GM23248 (cell line): Measurements from ENCODE around the gene POLA1. TPM values are rescaled to one million over a fixed set of nuclear protein-coding genes. Genes with fewer than 3 reads are reported as not detected.
"Not testable (repeated sequence)": the region's sequence is repeated elsewhere in the genome, so short reads cannot be mapped to it uniquely, and the experiment has no call there.

Experiments used
- DNase-seq: peaks from one replicate; pipeline ENCODE4 v3.0.0-alpha.2; 2015
- H2AFZ ChIP-seq: fragments of 200-600 bp; sonication (generic); 2 replicates; pipeline ENCODE4 v1.6.1; 2016; ENCODE audit warnings: antibody characterized with exemption
- H3F3A ChIP-seq: fragments of 200-600 bp; sonication (generic); 2 replicates; pipeline ENCODE4 v1.6.1; 2016; ENCODE audit warnings: mild to moderate bottlenecking, antibody characterized with exemption, mixed run types; ENCODE audit not compliant: insufficient read depth
- H3K27ac ChIP-seq: fragments of 200-600 bp; sonication (generic); 2 replicates; pipeline ENCODE4 v1.5.1; 2016; ENCODE audit warnings: mild to moderate bottlenecking
- H3K27me3 ChIP-seq: fragments of 200-600 bp; sonication (generic); replicated peaks from 2 replicates; pipeline ENCODE4 v1.6.1; 2016; ENCODE audit warnings: mild to moderate bottlenecking; ENCODE audit not compliant: insufficient read depth
- H3K36me3 ChIP-seq: fragments of 200-600 bp; sonication (generic); 2 replicates; pipeline ENCODE4 v1.6.1; 2016; ENCODE audit warnings: low read depth, mild to moderate bottlenecking
- H3K4me1 ChIP-seq: fragments of 200-600 bp; sonication (generic); 2 replicates; pipeline ENCODE4 v1.6.1; 2016; ENCODE audit warnings: mild to moderate bottlenecking; ENCODE audit not compliant: insufficient read depth
- H3K4me2 ChIP-seq: fragments of 200-600 bp; sonication (generic); one replicate; pipeline ENCODE4 v1.6.1; 2016; ENCODE audit warnings: mild to moderate bottlenecking; ENCODE audit not compliant: unreplicated experiment
- H3K4me3 ChIP-seq: fragments of 200-600 bp; sonication (generic); 2 replicates; pipeline ENCODE4 v1.5.1; 2016; ENCODE audit warnings: mild to moderate bottlenecking
- H3K79me2 ChIP-seq: fragments of 200-600 bp; sonication (generic); 2 replicates; pipeline ENCODE4 v1.6.1; 2016; ENCODE audit warnings: mild to moderate bottlenecking; ENCODE audit not compliant: insufficient read depth
- H3K9ac ChIP-seq: fragments of 200-600 bp; sonication (generic); 2 replicates; pipeline ENCODE4 v1.6.1; 2016; ENCODE audit warnings: mild to moderate bottlenecking
- H3K9me2 ChIP-seq: fragments of 200-600 bp; sonication (generic); 2 replicates; pipeline ENCODE4 v1.6.1; 2016; ENCODE audit warnings: mixed run types, mild to moderate bottlenecking, moderate library complexity; ENCODE audit not compliant: insufficient read depth
- H3K9me3 ChIP-seq: fragments of 200-600 bp; sonication (generic); one replicate; pipeline ENCODE4 v1.6.1; 2017; ENCODE audit warnings: low read depth
- H4K20me1 ChIP-seq: fragments of 200-600 bp; sonication (generic); 2 replicates; pipeline ENCODE4 v1.6.0; 2016; ENCODE audit not compliant: insufficient read depth
- EZH2 ChIP-seq: fragments of 200-600 bp; sonication (generic); IDR thresholded peaks from 2 replicates; pipeline ENCODE4 v1.6.1; 2018; ENCODE audit warnings: antibody characterized with exemption, mild to moderate bottlenecking; ENCODE audit not compliant: insufficient read depth, poor library complexity, severe bottlenecking
- EZH2phosphoT487 ChIP-seq: fragments of 200-600 bp; sonication (generic); IDR thresholded peaks from 2 replicates; pipeline ENCODE4 v1.6.1; 2018; ENCODE audit warnings: antibody characterized with exemption, moderate library complexity, mild to moderate bottlenecking, low read depth; ENCODE audit not compliant: insufficient read depth
- WGBS, 2 experiments: methylation state at CpG; one replicate each; pipeline ENCODE4 v1.1.6; 2015 to 2017; ENCODE audit warnings: low lambda C conversion rate in 2 of 2, low coverage in 1 of 2; ENCODE audit errors: missing lambda C conversion rate in 2 of 2; 5-methylcytosine and 5-hydroxymethylcytosine counted together
- in situ Hi-C: fragments of 300-500 bp; cut with MboI; formaldehyde crosslinking; loops from 2 replicates; pipeline ENCODE4 v1.15.0; 2020
- polyA plus RNA-seq: library from polyadenylated mRNA; unstranded; fragments of >200 nt; fragmentation: Nextera tagmentation; extraction: Ambion mirVana; gene quantifications from 2 replicates; pipeline ENCODE4 v1.2.1, GENCODE V29; 2016
- total RNA-seq: library from RNA; depleted of rRNA; stranded (reverse); fragments of >200 nt; shearing (Covaris generic); gene quantifications from 2 replicates; pipeline ENCODE4 v1.2.3, GENCODE V29; 2014

Gene POLA1
- total and polyA plus RNA-seq, 2 experiments from 2014 or later, result 4.1 to 6.7 TPM

- no peak overlapping the region for H3K4me2 ChIP-seq
- in situ Hi-C loops, result no loop called here
- no peaks in the 10 kb centered on the region for H3K9me2 ChIP-seq
- no peak overlapping the region for H3K4me3 ChIP-seq
- DNase-seq, result no peak
- H3F3A ChIP-seq, result no peaks in the 10 kb centered on the region
- H2AFZ ChIP-seq, result no peak overlapping the region
- TF ChIP-seq EZH2phosphoT487, result no peak
- TF ChIP-seq EZH2, result no peak
- H3K27ac ChIP-seq, result no peak overlapping the region
- H3K27me3 ChIP-seq, result no peaks in the 10 kb centered on the region
- WGBS, 2 experiments, result 94 to 98% methylated on average over 4 of the region's 4 CpGs
- H3K9ac ChIP-seq, result no peak overlapping the region
- H3K36me3 ChIP-seq, result no peaks in the 10 kb centered on the region
- H3K4me1 ChIP-seq, result no peaks in the 10 kb centered on the region
- H3K9me3 ChIP-seq, result no peaks in the 10 kb centered on the region
- no peaks in the 10 kb centered on the region for H3K79me2 ChIP-seq
- no peaks in the 10 kb centered on the region for H4K20me1 ChIP-seq
Observed at GRCh38 chrX:24859211-24859841, 165.6 kb downstream of the POLA1 start.

DNA sequence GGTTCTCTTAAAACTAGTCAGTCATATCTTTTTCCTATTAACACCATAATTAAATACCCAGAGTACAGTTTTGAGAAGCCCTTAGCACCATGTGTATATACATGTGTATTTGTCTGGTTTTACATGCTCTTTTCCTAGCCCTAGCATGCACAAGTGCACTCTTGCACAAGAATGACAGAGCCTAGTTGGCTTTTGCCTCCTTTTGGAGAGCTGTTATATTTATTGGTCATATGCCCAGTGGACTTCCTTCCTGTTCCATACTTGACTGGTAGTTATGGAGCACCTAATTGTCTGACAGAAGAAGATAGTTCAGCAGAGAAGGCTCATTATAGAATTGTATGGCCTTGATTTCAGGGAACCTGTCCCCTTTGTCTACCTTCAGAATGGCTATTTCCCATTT is 166.4 kb downstream of the POLA1 start:
- no peak overlapping the region for H3K4me2 ChIP-seq
- no peaks in the 10 kb centered on the region for H3K4me1 ChIP-seq
- H3K27me3 ChIP-seq, result no peaks in the 10 kb centered on the region
- no peak overlapping the region for H3K9ac ChIP-seq
- in situ Hi-C loops, result no loop called here
- no peak overlapping the region for H3K4me3 ChIP-seq
- no peaks in the 10 kb centered on the region for H3F3A ChIP-seq
- H3K27ac ChIP-seq, result no peak overlapping the region
- H4K20me1 ChIP-seq, result no peaks in the 10 kb centered on the region
- H3K36me3 ChIP-seq, result no peaks in the 10 kb centered on the region
- no peaks in the 10 kb centered on the region for H3K79me2 ChIP-seq
- TF ChIP-seq EZH2phosphoT487 (no peak), EZH2 (no peak)
- DNase-seq, result peak; percentile 4
- no peaks in the 10 kb centered on the region for H3K9me3 ChIP-seq
- no peak overlapping the region for H2AFZ ChIP-seq
- no peaks in the 10 kb centered on the region for H3K9me2 ChIP-seq

DNA sequence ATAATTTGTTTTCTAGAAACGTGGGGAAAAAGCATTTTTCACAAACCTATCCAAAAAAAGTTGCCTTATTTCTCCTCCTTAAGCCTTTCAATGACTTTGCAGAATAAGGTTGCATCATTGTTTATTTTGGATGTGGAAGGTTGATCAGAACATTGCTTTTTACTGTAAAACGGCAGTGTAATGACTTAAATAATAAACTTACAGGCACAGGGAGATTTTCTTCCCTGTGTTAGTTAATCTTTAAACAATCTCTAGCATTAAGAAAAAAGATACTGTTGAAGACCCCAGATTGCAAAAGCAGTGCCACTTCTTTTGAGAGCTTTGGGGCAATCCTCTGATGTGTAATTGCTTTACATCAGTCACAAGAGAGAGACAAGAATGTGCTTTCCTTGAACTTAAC is 168.6 kb downstream of the POLA1 start:
- 50 to 60% methylated on average over 2 of the region's 2 CpGs for WGBS, 2 experiments
- no peaks in the 10 kb centered on the region for H3K9me2 ChIP-seq
- in situ Hi-C loops, result no loop called here
- H3F3A ChIP-seq, result no peaks in the 10 kb centered on the region
- TF ChIP-seq EZH2 (no peak), EZH2phosphoT487 (no peak)
- peak; percentile 8 for DNase-seq
- no peaks in the 10 kb centered on the region for H3K9me3 ChIP-seq
- no peaks in the 10 kb centered on the region for H3K36me3 ChIP-seq
- H3K79me2 ChIP-seq, result no peaks in the 10 kb centered on the region
- H3K27ac ChIP-seq, result no peak overlapping the region
- no peak overlapping the region for H3K9ac ChIP-seq
- H2AFZ ChIP-seq, result no peak overlapping the region
- H3K4me2 ChIP-seq, result no peak overlapping the region
- H3K27me3 ChIP-seq, result no peaks in the 10 kb centered on the region
- H3K4me1 ChIP-seq, result no peaks in the 10 kb centered on the region
- no peak overlapping the region for H3K4me3 ChIP-seq
- no peaks in the 10 kb centered on the region for H4K20me1 ChIP-seq

- H3K27me3 ChIP-seq, H3K4me3 ChIP-seq, H3K4me1 ChIP-seq, H4K20me1 ChIP-seq, H3K9me2 ChIP-seq, H3K27ac ChIP-seq, H3K9me3 ChIP-seq, H3F3A ChIP-seq, H3K4me2 ChIP-seq, H3K79me2 ChIP-seq, in situ Hi-C loops, H3K36me3 ChIP-seq, H3K9ac ChIP-seq, DNase-seq, H2AFZ ChIP-seq: not testable (repeated sequence)
- 85 to 86% methylated on average over 8 of the region's 8 CpGs for WGBS, 2 experiments
Observed at GRCh38 chrX:24863779-24864178, 170.1 kb downstream of the POLA1 start.

GRCh38 chrX:24870143-24870542 is 176.4 kb downstream of the POLA1 start:
- Histone ChIP-seq H3K27ac (no peak overlapping the region), H3K79me2 (no peaks in the 10 kb centered on the region)
- peak; percentile 5 for DNase-seq

More at GRCh38 chrX:24870143-24870542, 176.4 kb downstream of the POLA1 start:
- no peaks in the 10 kb centered on the region for H3F3A ChIP-seq
- no peaks in the 10 kb centered on the region for H3K27me3 ChIP-seq
- no peaks in the 10 kb centered on the region for H3K9me2 ChIP-seq
- TF ChIP-seq EZH2phosphoT487, result no peak
- TF ChIP-seq EZH2, result no peak
- WGBS, 2 experiments, result 69 to 74% methylated on average over 3 of the region's 3 CpGs
- no peak overlapping the region for H3K4me3 ChIP-seq
- in situ Hi-C loops, result no loop called here
- H4K20me1 ChIP-seq, result no peaks in the 10 kb centered on the region
- H3K36me3 ChIP-seq, result no peaks in the 10 kb centered on the region
- H3K9me3 ChIP-seq, result no peaks in the 10 kb centered on the region
- no peak overlapping the region for H2AFZ ChIP-seq
- no peak overlapping the region for H3K9ac ChIP-seq
- no peak overlapping the region for H3K4me2 ChIP-seq
- H3K4me1 ChIP-seq, result no peaks in the 10 kb centered on the region
